Immature natural killer cell (primary cell): ENCODE measurements around the gene ARL2BP. TPM values are rescaled to one million over a fixed set of nuclear protein-coding genes. Genes with fewer than 3 reads are reported as not detected.

ENCODE experiments used
- DNase-seq, 3 donors: peaks; one replicate each; pipeline ENCODE4 v3.0.0; 2022; ENCODE audit warnings: mixed read lengths in 1 of 3
- H3K27ac Mint-ChIP-seq, 6 donors: one replicate each; pipeline ENCODE4 v1.8.0; 2020; ENCODE audit warnings: mixed read lengths in 6 of 6, mild to moderate bottlenecking in 5 of 6, inconsistent platforms in 4 of 6, moderate library complexity in 3 of 6
- H3K27me3 Mint-ChIP-seq, 3 donors: one replicate each; pipeline ENCODE4 v1.8.0; 2020 to 2021; ENCODE audit warnings: low read depth in 3 of 3, mild to moderate bottlenecking in 3 of 3, mixed read lengths in 3 of 3, moderate library complexity in 3 of 3, inconsistent platforms in 1 of 3
- H3K36me3 Mint-ChIP-seq, 3 donors: one replicate each; pipeline ENCODE4 v1.8.0; 2020; ENCODE audit warnings: mixed read lengths in 3 of 3, inconsistent platforms in 2 of 3, mild to moderate bottlenecking in 2 of 3
- H3K4me1 Mint-ChIP-seq, 2 donors: one replicate each; pipeline ENCODE4 v1.8.0; 2020; ENCODE audit warnings: inconsistent platforms in 2 of 2, mild to moderate bottlenecking in 2 of 2, mixed read lengths in 2 of 2, moderate library complexity in 1 of 2
- H3K4me3 Mint-ChIP-seq, 5 donors: one replicate each; pipeline ENCODE4 v1.8.0; 2020; ENCODE audit warnings: mild to moderate bottlenecking in 5 of 5, mixed read lengths in 5 of 5, inconsistent platforms in 3 of 5, moderate library complexity in 3 of 5
- H3K9me3 Mint-ChIP-seq, 6 donors: one replicate each; pipeline ENCODE4 v1.8.0; 2020; ENCODE audit warnings: mild to moderate bottlenecking in 6 of 6, mixed read lengths in 6 of 6, inconsistent platforms in 4 of 6, moderate library complexity in 3 of 6
- polyA plus RNA-seq, 3 donors: library from polyadenylated mRNA; unstranded; fragments of 300-500 nt; fragmentation: Illumina TruSeq; gene quantifications; one replicate each; pipeline ENCODE4 v1.2.3, GENCODE V29; 2021

The ARL2BP gene
- polyA plus RNA-seq, 3 donors from 2014 or later: 130 to 221 (median 136) TPM

- no peaks in the 10 kb centered on the region for H3K36me3 Mint-ChIP-seq
- H3K9me3 Mint-ChIP-seq: no peaks in the 10 kb centered on the region
- peaks cover 3 to 6% of the 10 kb centered on the region in 2 donors for H3K4me1 Mint-ChIP-seq
- peaks cover 4 to 13% (median 5%) of the 10 kb centered on the region in 3 donors for H3K27me3 Mint-ChIP-seq
- H3K4me3 Mint-ChIP-seq: no peak overlapping the region
- DNase-seq: no peak
- no peak overlapping the region for H3K27ac Mint-ChIP-seq
Measured at GRCh38 chr16:57289391-57290257, 44.6 kb downstream of the ARL2BP start.

- H3K9me3 Mint-ChIP-seq: no peaks in the 10 kb centered on the region
- peak in 2 of 3 donors; percentile 20 to 40 for DNase-seq
- peak overlapping the region in 3 of 5 donors; percentile 18 to 72 (median 61) for H3K4me3 Mint-ChIP-seq
- peak overlapping the region in 2 of 6 donors; percentile 31 to 86 for H3K27ac Mint-ChIP-seq
- H3K4me1 Mint-ChIP-seq: peaks cover 0 to 10% of the 10 kb centered on the region in 2 donors
- peaks cover 0 to 2% (median 0%) of the 10 kb centered on the region in 3 donors for H3K27me3 Mint-ChIP-seq
- H3K36me3 Mint-ChIP-seq: no peaks in the 10 kb centered on the region
Measured at GRCh38 chr16:57297856-57298255, 52.8 kb downstream of the ARL2BP start.

- Mint-ChIP-seq H3K4me3 (no peak overlapping the region), H3K27ac (peak overlapping the region in 1 of 6 donors; percentile 8), H3K36me3 (no peaks in the 10 kb centered on the region), H3K9me3 (no peaks in the 10 kb centered on the region), H3K4me1 (peaks cover 3 to 16% of the 10 kb centered on the region in 2 donors), H3K27me3 (peaks cover 0 to 3% (median 1%) of the 10 kb centered on the region in 3 donors)
- DNase-seq: no peak
Measured at GRCh38 chr16:57299009-57299718, 54.1 kb downstream of the ARL2BP start.

- Mint-ChIP-seq H3K9me3 (no peaks in the 10 kb centered on the region), H3K27me3 (peaks cover 0 to 3% (median 1%) of the 10 kb centered on the region in 3 donors), H3K4me1 (peaks cover 5 to 22% of the 10 kb centered on the region in 2 donors), H3K27ac (no peak overlapping the region), H3K36me3 (no peaks in the 10 kb centered on the region), H3K4me3 (no peak overlapping the region)
- DNase-seq: peak; percentile 87 to 92 (median 90)
Measured at GRCh38 chr16:57299719-57300386, 54.8 kb downstream of the ARL2BP start.

DNA sequence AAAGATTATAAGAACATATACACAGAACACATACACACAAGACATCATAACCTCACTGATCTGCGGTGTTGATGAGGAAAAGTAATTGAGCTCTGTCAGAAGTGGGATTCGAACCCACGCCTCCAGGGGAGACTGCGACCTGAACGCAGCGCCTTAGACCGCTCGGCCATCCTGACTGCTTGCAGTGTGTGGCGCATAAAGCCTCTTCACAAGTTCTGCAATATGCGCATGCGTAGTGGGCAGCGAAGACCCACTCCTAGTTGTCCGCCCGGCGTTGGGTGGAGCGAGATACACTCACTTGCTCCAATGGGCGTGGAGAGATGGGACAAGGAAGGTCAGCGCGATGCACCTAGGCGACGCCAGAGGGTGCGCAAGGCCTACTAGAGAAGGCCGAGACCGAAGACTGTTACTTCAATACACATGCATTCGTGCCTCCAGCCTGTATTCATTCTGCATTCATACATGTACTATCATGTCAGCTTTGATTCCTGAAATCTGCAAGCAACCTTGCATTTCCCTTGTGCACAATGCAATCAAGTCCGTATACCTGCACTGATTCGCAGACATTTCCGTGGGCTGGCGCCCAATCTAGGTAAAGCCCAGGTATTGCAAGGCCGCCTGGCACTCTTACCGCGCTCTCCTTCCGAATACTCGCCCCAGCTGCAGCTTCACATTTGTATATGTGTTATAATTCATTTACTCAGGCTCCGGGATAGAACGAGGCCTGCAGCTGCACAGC, 55.5 kb downstream of the ARL2BP start:
- Mint-ChIP-seq H3K9me3 (no peaks in the 10 kb centered on the region), H3K36me3 (no peaks in the 10 kb centered on the region), H3K4me1 (peaks cover 5 to 22% of the 10 kb centered on the region in 2 donors), H3K27me3 (peaks cover 0 to 3% (median 1%) of the 10 kb centered on the region in 3 donors), H3K4me3 (no peak overlapping the region), H3K27ac (no peak overlapping the region)
- DNase-seq: peak; percentile 99 to 100 (median 100)

- peaks cover 0 to 3% (median 1%) of the 10 kb centered on the region in 3 donors for H3K27me3 Mint-ChIP-seq
- no peak for DNase-seq
- no peak overlapping the region for H3K27ac Mint-ChIP-seq
- H3K36me3 Mint-ChIP-seq: no peaks in the 10 kb centered on the region
- no peaks in the 10 kb centered on the region for H3K9me3 Mint-ChIP-seq
- H3K4me3 Mint-ChIP-seq: no peak overlapping the region
- H3K4me1 Mint-ChIP-seq: peaks cover 5 to 22% of the 10 kb centered on the region in 2 donors
Measured at GRCh38 chr16:57301126-57301817, 56.2 kb downstream of the ARL2BP start.

Other genes starting within 250 kb of the ARL2BP start
- gene CPNE2, start 152.7 kb upstream of the ARL2BP start, polyA plus RNA-seq: 10 to 100 TPM in 1 of 3 donors, 1 to 10 TPM in 2; 2.4 to 10.8 (median 5.8) TPM
- 10 to 100 TPM; 79.0 to 91.7 (median 88.9) TPM for gene PSME3IP1, start 59.2 kb upstream of the ARL2BP start, polyA plus RNA-seq
- gene RSPRY1, start 58.9 kb upstream of the ARL2BP start, polyA plus RNA-seq: 10 to 100 TPM; 22.5 to 31.8 (median 24.7) TPM
- gene PLLP, start 39.4 kb downstream of the ARL2BP start, polyA plus RNA-seq: under 1 TPM; 0.21 to 0.57 (median 0.33) TPM
- gene CCL22, start 113.5 kb downstream of the ARL2BP start, polyA plus RNA-seq: not detected
- gene CX3CL1, start 127.2 kb downstream of the ARL2BP start, polyA plus RNA-seq: not detected
- not detected for gene CCL17, start 159.5 kb downstream of the ARL2BP start, polyA plus RNA-seq
- gene CIAPIN1, start 202.1 kb downstream of the ARL2BP start, polyA plus RNA-seq: 10 to 100 TPM; 65.9 to 98.5 (median 68.3) TPM
- gene COQ9, start 202.2 kb downstream of the ARL2BP start, polyA plus RNA-seq: 10 to 100 TPM; 14.6 to 30.3 (median 24.6) TPM
- 10 to 100 TPM; 38.9 to 60.9 (median 41.6) TPM for gene POLR2C, start 217.4 kb downstream of the ARL2BP start, polyA plus RNA-seq
- 1 to 10 TPM; 2.2 to 3.2 (median 2.8) TPM for gene DOK4, start 241.2 kb downstream of the ARL2BP start, polyA plus RNA-seq